AG04450 (cell line): ENCODE results near the gene LY6G5B. TPM values are rescaled to one million over a fixed set of nuclear protein-coding genes. Genes with fewer than 3 reads are reported as not detected.

ENCODE experiments used
- CTCF ChIA-PET: fragments of 300-600, 350-600 bp; formaldehyde crosslinking; extraction: SDS; loops from one replicate; lab custom pipeline; 2022; ENCODE audit warnings: antibody characterized with exemption, inconsistent platforms; lab: Charles Lee
- POLR2A ChIA-PET: fragments of 350-600 bp; formaldehyde crosslinking; extraction: SDS; loops from one replicate; lab custom pipeline; 2021; ENCODE audit warnings: antibody characterized with exemption, inconsistent platforms; lab: Yijun Ruan, JAX
- DNase-seq: peaks from one replicate; pipeline ENCODE4 v3.0.0-alpha.2; 2011; ENCODE audit warnings: low read depth, low spot score
- H3K27ac ChIP-seq: one replicate; pipeline ENCODE4 v1.5.1; 2012; ENCODE audit warnings: low read depth, low read length, control low read depth
- H3K27me3 ChIP-seq: one replicate; pipeline ENCODE4 v1.6.0; 2012; ENCODE audit warnings: low read length; ENCODE audit not compliant: control insufficient read depth, insufficient read depth
- H3K4me3 ChIP-seq: 2 replicates; pipeline ENCODE4 v1.5.1; 2011; ENCODE audit warnings: mild to moderate bottlenecking, low read depth, low read length, control low read depth
- H3K9me3 ChIP-seq: 2 replicates; pipeline ENCODE4 v1.5.1; 2012; ENCODE audit warnings: low read length; ENCODE audit not compliant: control insufficient read depth, insufficient read depth
- CTCF ChIP-seq: IDR thresholded peaks from 2 replicates; pipeline ENCODE4 v1.5.1; 2011; ENCODE audit warnings: low read depth, low read length, control low read depth, inconsistent platforms
- polyA plus RNA-seq: library from polyadenylated mRNA; depleted of rRNA; stranded (reverse); fragments of >200 nt; gene quantifications from 2 replicates; pipeline ENCODE4 v1.2.3, GENCODE V29; 2011

The LY6G5B gene
- polyA plus RNA-seq, 1 experiment: 5.5 TPM

- Histone ChIP-seq H3K9me3 (no peaks in the 10 kb centered on the region), H3K4me3 (peak overlapping the region; percentile 98), H3K27ac (peak overlapping the region; percentile 94), H3K27me3 (no peaks in the 10 kb centered on the region)
- no peak for DNase-seq
- ChIA-PET POLR2A (interaction anchor here (0.7 to 2.7 kb wide), 7 partner anchors 7 to 132 kb away, joined by 3 to 9 read pairs (median 5); partner anchors contain the start of genes C6orf47, GPANK1, HSPA1B and LSM2), CTCF (interaction anchor here (1.2 to 2.5 kb wide), 2 partner anchors 10 to 67 kb away, joined by 3 to 11 read pairs; no protein-coding TSS in a partner anchor)
- no peak for TF ChIP-seq CTCF
Measured at GRCh38 chr6:31702405-31702818, 32.6 kb downstream of the LY6G5B start.

GRCh38 chr6:31702819-31703716 lies 33.3 kb downstream of the LY6G5B start, which contains the start of gene ABHD16A:
Gene ABHD16A (minus strand): TSS chr6:31703324. CDS start chr6:31703281, 43 bp downstream.
- ChIA-PET CTCF (interaction anchor here (1.0 to 2.5 kb wide), 6 partner anchors 10 to 127 kb away, joined by 3 to 12 read pairs (median 6); partner anchors contain the start of gene LSM2), POLR2A (interaction anchor here (0.7 to 2.7 kb wide), 11 partner anchors 8 to 161 kb away, joined by 3 to 9 read pairs (median 5); partner anchors contain the start of genes C6orf47, GPANK1, HSPA1B and LSM2)
- Histone ChIP-seq H3K27me3 (no peaks in the 10 kb centered on the region), H3K27ac (peak within 1 kb of the TSS; percentile 94), H3K4me3 (peak within 1 kb of the TSS; percentile 98), H3K9me3 (no peaks in the 10 kb centered on the region)
- peak; percentile 95 for DNase-seq
- TF ChIP-seq CTCF: no peak

- DNase-seq: no peak
- no peak for TF ChIP-seq CTCF
- Histone ChIP-seq H3K27me3 (peaks cover 6% of the 10 kb centered on the region), H3K4me3 (no peak overlapping the region), H3K27ac (no peak overlapping the region), H3K9me3 (no peaks in the 10 kb centered on the region)
- ChIA-PET POLR2A (no interaction called here), CTCF (no interaction called here)
Measured at GRCh38 chr6:31705931-31706330, 36.2 kb downstream of the LY6G5B start.

GRCh38 chr6:31706599-31706998 lies 36.8 kb downstream of the LY6G5B start, which contains the start of gene LY6G6F:
Gene LY6G6F (plus strand): TSS chr6:31706866. CDS start chr6:31706907, 41 bp downstream.
- Histone ChIP-seq H3K9me3 (no peaks in the 10 kb centered on the region), H3K27me3 (peaks cover 11% of the 10 kb centered on the region), H3K27ac (no peak within 1 kb of the TSS), H3K4me3 (no peak within 1 kb of the TSS)
- CTCF ChIA-PET: no interaction called here
- DNase-seq: no peak
- no peak for TF ChIP-seq CTCF
- POLR2A ChIA-PET: no interaction called here
